PC-3 (cell line): ENCODE data around the gene IPMK. TPM values are rescaled to one million over a fixed set of nuclear protein-coding genes. Genes with fewer than 3 reads are reported as not detected.
"Not testable (repeated sequence)": the region's sequence is repeated elsewhere in the genome, so short reads cannot be mapped to it uniquely, and the experiment has no call there.

Source experiments
- ATAC-seq: fragments of 200-7000 bp; cut with Tn5 transposase; 2 replicates; pipeline ENCODE4 v1.9.1; 2020; ENCODE audit warnings: mild to moderate bottlenecking, moderate library complexity
- BruUV-seq: library from RNA; stranded (reverse); fragments of 400-500 nt; replicated peaks from 2 replicates; lab custom pipeline; 2021; lab: Mats Ljungman, UMichigan
- CTCF ChIA-PET: fragments of 300-600 bp; sonication (Branson Sonifier 250); formaldehyde crosslinking; loops from one replicate; lab custom pipeline; 2022; ENCODE audit warnings: antibody characterized with exemption; lab: Charles Lee
- POLR2A ChIA-PET: fragments of 300-600 bp; sonication (Branson Sonifier 250); formaldehyde crosslinking; loops from one replicate; lab custom pipeline; 2022; ENCODE audit warnings: antibody characterized with exemption; ENCODE audit not compliant: unreplicated experiment; lab: Charles Lee
- DNase-seq: peaks from one replicate; pipeline ENCODE4 v3.0.0-alpha.2; 2015
- H2AFZ ChIP-seq: fragments of 300-600 bp; sonication (generic); 2 replicates; pipeline ENCODE4 v1.6.0; 2016; ENCODE audit warnings: antibody characterized with exemption, low read length
- H3F3A ChIP-seq: fragments of 300-600 bp; sonication (generic); one replicate; pipeline ENCODE4 v1.6.0; 2017; ENCODE audit warnings: antibody characterized with exemption, low read length, control low read depth, mild to moderate bottlenecking; ENCODE audit not compliant: unreplicated experiment
- H3K27ac ChIP-seq: fragments of 300-600 bp; sonication (generic); 2 replicates; pipeline ENCODE4 v1.5.1; 2016; ENCODE audit warnings: mild to moderate bottlenecking, low read length
- H3K27me3 ChIP-seq: fragments of 300-600 bp; sonication (generic); 2 replicates; pipeline ENCODE4 v1.6.1; 2016; ENCODE audit warnings: low read length, mixed read lengths
- H3K36me3 ChIP-seq: fragments of 300-600 bp; sonication (generic); 2 replicates; pipeline ENCODE4 v1.6.1; 2016; ENCODE audit warnings: low read depth, mixed run types, low read length, mixed read lengths
- H3K4me1 ChIP-seq: fragments of 300-600 bp; sonication (generic); 2 replicates; pipeline ENCODE4 v1.5.1; 2016; ENCODE audit warnings: low read length; ENCODE audit not compliant: insufficient read depth
- H3K4me2 ChIP-seq: fragments of 300-600 bp; sonication (generic); 2 replicates; pipeline ENCODE4 v1.6.0; 2016; ENCODE audit warnings: low read length
- H3K4me3 ChIP-seq: fragments of 300-600 bp; sonication (generic); 2 replicates; pipeline ENCODE4 v1.5.1; 2016; ENCODE audit warnings: mild to moderate bottlenecking, low read length, mixed read lengths
- H3K79me2 ChIP-seq: fragments of 300-600 bp; sonication (generic); 2 replicates; pipeline ENCODE4 v1.6.1; 2017; ENCODE audit warnings: low read length, mixed read lengths
- H3K9ac ChIP-seq: fragments of 300-600 bp; sonication (generic); 2 replicates; pipeline ENCODE4 v1.6.0; 2016; ENCODE audit warnings: mild to moderate bottlenecking, low read length
- H3K9me2 ChIP-seq: fragments of 300-600 bp; sonication (generic); replicated peaks from 2 replicates; pipeline ENCODE4 v1.6.1; 2016; ENCODE audit warnings: mixed run types, low read length, mixed read lengths
- H3K9me3 ChIP-seq: fragments of 300-600 bp; sonication (generic); 2 replicates; pipeline ENCODE4 v1.6.1; 2016; ENCODE audit warnings: low read length, mixed read lengths
- H4K20me1 ChIP-seq: fragments of 300-600 bp; sonication (generic); 2 replicates; pipeline ENCODE4 v1.6.1; 2016; ENCODE audit warnings: low read length, mixed read lengths
- EZH2 ChIP-seq: fragments of 300-600 bp; sonication (generic); IDR thresholded peaks from one replicate; pipeline ENCODE4 v1.6.1; 2017; ENCODE audit warnings: antibody characterized with exemption, mild to moderate bottlenecking, low read length; ENCODE audit not compliant: unreplicated experiment
- EZH2phosphoT487 ChIP-seq: fragments of 300-600 bp; sonication (generic); IDR thresholded peaks from 2 replicates; pipeline ENCODE4 v1.6.1; 2018; ENCODE audit warnings: mild to moderate bottlenecking, antibody characterized with exemption, low read length, borderline replicate concordance
- intact Hi-C: fragments of 100-400 bp; cut with micrococcal nuclease; formaldehyde crosslinking; loops from 2 replicates; pipeline ENCODE4 v1.9.0; 2023
- total RNA-seq: library from RNA; depleted of rRNA; stranded (reverse); fragments of >200 nt; gene quantifications from 2 replicates; pipeline ENCODE4 v1.2.3, GENCODE V29; 2014
- TF ChIP-seq, protein P1 (sequence below): fragments of 300-600 bp; sonication (generic); conservative IDR thresholded peaks from 2 replicates; pipeline ENCODE4 v1.5.1; 2017; ENCODE audit warnings: antibody characterized with exemption, low read depth, mild to moderate bottlenecking, low read length

The IPMK gene
- total RNA-seq, 1 experiment from 2014 or later = 7.1 TPM

DNA sequence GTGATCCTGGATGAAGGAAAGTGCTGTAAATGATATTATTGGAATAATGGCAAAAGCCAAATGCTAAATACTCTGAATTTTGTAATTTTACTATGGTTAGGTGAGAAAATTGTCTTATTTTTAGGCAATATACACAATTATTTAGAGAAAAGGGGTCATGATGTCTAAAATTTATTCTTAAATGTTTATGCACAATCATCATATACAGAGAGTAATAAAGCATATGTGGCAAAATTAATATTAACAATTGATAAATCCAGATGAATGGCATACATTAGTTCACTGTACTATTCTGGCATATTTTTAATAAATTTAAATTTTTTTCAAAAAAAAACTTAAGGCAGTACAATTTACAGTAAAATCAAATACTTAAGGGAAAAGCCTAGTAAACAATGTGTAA is 7.4 kb downstream of the IPMK start:
- H3K27ac ChIP-seq = no peak overlapping the region
- no peak overlapping the region for H3K9ac ChIP-seq
- H3K4me3 ChIP-seq = no peak overlapping the region
- H3K9me3 ChIP-seq = no peaks in the 10 kb centered on the region
- ATAC-seq = no peak
- no peak for DNase-seq
- intact Hi-C loops = no loop called here
- BruUV-seq = no TSS peak
- H3K36me3 ChIP-seq = no peaks in the 10 kb centered on the region
- no peak overlapping the region for H2AFZ ChIP-seq
- H3K79me2 ChIP-seq = peaks cover 52% of the 10 kb centered on the region
- no peaks in the 10 kb centered on the region for H3K9me2 ChIP-seq
- H3F3A ChIP-seq = no peaks in the 10 kb centered on the region
- H3K4me2 ChIP-seq = no peak overlapping the region
- TF ChIP-seq, protein P1, sequence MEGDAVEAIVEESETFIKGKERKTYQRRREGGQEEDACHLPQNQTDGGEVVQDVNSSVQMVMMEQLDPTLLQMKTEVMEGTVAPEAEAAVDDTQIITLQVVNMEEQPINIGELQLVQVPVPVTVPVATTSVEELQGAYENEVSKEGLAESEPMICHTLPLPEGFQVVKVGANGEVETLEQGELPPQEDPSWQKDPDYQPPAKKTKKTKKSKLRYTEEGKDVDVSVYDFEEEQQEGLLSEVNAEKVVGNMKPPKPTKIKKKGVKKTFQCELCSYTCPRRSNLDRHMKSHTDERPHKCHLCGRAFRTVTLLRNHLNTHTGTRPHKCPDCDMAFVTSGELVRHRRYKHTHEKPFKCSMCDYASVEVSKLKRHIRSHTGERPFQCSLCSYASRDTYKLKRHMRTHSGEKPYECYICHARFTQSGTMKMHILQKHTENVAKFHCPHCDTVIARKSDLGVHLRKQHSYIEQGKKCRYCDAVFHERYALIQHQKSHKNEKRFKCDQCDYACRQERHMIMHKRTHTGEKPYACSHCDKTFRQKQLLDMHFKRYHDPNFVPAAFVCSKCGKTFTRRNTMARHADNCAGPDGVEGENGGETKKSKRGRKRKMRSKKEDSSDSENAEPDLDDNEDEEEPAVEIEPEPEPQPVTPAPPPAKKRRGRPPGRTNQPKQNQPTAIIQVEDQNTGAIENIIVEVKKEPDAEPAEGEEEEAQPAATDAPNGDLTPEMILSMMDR = no peak
- TF ChIP-seq EZH2phosphoT487 (no peak), EZH2 (no peak)
- H4K20me1 ChIP-seq = no peaks in the 10 kb centered on the region
- POLR2A ChIA-PET = no interaction called here
- CTCF ChIA-PET = no interaction called here
- no peaks in the 10 kb centered on the region for H3K27me3 ChIP-seq
- H3K4me1 ChIP-seq = peaks cover 6% of the 10 kb centered on the region

GRCh38 chr10:58258977-58259692 is 8.6 kb downstream of the IPMK start:
- DNase-seq (peak; percentile 34), ATAC-seq (no peak)
- ChIA-PET CTCF (interaction anchor here (0.6 kb wide), 1 partner anchor 22 kb away, joined by 9 read pairs; no protein-coding TSS in a partner anchor), POLR2A (no interaction called here)
- TF ChIP-seq EZH2phosphoT487 (no peak), EZH2 (no peak)
- TF ChIP-seq, protein P1 = peak; percentile 58
- Histone ChIP-seq H3K4me1 (no peaks in the 10 kb centered on the region), H3K4me2 (no peak overlapping the region), H3K79me2 (peaks cover 40% of the 10 kb centered on the region), H3K27ac (no peak overlapping the region), H3K27me3 (no peaks in the 10 kb centered on the region), H2AFZ (no peak overlapping the region), H3F3A (no peaks in the 10 kb centered on the region), H3K9me3 (no peaks in the 10 kb centered on the region), H3K36me3 (no peaks in the 10 kb centered on the region), H3K9me2 (no peaks in the 10 kb centered on the region), H3K4me3 (no peak overlapping the region), H4K20me1 (no peaks in the 10 kb centered on the region), H3K9ac (no peak overlapping the region)
- intact Hi-C loops = no loop called here
- BruUV-seq = no TSS peak

- intact Hi-C loops, H3K27me3 ChIP-seq, H3K9me2 ChIP-seq, CTCF ChIA-PET, H3K9me3 ChIP-seq, H3F3A ChIP-seq, DNase-seq, H3K27ac ChIP-seq, H3K4me3 ChIP-seq, H3K4me2 ChIP-seq, H3K36me3 ChIP-seq, H3K4me1 ChIP-seq, H4K20me1 ChIP-seq, ATAC-seq, BruUV-seq, POLR2A ChIA-PET, H3K9ac ChIP-seq, H2AFZ ChIP-seq: not testable (repeated sequence)
- peaks cover 22% of the 10 kb centered on the region for H3K79me2 ChIP-seq
These were observed 11.5 kb downstream of the IPMK start for GRCh38 chr10:58256013-58256780.
